ENCODE measurements around the gene C16orf86.

C16orf86 gene

DNA sequence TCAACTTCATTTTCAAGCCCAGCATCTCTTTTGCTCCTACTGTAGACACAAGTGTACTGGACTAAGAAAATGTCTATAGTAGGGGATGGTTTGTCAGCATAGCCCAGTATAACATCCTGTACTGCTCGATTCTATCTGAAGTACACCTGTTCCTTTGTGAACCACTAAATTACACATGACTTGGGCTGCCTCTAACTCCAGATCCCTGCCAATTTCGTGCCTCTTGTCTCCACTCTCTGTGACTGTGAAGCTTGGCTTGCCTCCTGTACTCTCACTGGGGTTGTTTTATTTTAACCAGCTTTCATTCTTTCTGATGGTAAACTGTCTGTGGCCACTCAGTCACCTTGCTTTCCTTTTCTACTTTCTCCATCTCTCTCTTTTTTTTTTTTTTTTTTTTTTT, 28.0 kb downstream of the C16orf86 start:
- DNase-seq (ENCODE audit: low read depth), result no peak

DNA sequence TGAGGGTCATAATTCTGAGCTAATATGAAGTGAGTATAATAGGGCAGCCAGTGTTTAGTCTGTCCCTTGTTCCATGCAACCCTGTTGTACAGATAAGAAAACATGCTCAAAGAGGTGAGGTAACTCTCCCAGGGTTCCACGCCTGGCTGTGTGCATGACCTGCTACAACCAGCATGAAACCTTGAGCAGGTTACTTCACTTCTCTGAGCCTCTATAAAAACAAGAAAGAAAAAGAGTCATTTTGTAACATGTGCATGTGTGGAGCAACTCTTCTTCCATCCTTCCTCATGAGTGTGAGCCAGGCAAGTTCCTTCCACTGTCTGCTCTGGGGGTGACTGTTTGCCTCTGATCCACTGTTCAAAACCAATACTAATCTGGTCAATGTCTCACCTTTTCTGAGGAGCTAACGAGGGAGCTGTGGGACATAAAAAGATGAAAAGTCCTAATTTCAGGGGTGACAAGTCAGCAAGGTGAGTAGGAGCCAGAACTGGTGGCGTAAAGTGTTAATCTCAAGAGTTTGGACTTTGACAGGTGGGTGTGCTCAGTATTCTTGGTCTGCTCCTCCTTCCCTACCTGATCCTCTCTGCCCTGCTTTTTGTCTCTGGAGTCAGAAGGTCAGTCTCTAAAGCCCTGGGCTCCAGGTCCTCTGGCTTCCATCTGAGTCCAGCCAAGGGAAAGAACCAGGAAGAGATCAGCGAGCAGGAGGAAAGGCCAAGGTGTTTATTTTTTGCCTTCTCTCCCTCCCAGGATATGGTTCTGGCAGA, 31.0 kb downstream of the C16orf86 start:
- no peak for DNase-seq (ENCODE audit: low read depth)

DNA sequence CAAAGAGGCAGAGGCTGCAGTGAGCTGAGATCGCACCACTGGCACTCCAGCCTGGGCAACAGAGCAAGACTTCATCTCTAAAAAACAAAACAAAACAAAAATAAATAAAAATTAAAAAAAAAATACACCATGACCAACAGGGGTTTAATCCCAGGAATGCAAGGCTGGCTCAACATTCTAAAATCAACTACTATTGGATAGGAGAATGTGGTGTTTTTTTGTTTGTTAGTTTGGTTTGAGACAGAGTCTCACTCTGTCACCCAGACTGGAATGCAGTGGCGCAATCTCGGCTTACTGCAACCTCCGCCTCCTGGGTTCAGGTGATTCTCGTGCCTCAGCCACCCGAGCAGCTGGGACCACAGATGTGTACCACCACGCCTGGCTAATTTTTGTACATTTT, 32.7 kb downstream of the C16orf86 start:
- no peak for DNase-seq (ENCODE audit: low read depth)

DNA sequence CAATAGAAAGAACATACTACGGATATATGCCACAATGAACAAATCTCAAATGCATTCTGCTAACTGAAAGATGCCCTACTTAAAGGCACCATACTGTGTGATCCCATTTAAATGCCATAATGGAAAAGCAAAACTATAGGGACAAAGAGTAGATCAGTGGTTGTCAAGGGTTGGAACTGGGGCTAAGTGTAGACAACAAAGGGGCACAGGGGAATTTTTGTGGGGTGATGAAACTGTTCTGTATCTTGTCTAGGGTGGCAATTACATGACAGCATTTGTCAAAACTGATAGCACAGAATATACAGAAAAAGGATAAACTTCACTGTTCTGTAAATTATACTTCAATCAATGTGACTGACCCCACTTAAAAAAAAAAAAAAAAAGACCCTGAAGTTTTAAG, 34.8 kb downstream of the C16orf86 start:
- no peak for DNase-seq (ENCODE audit: low read depth)

DNA sequence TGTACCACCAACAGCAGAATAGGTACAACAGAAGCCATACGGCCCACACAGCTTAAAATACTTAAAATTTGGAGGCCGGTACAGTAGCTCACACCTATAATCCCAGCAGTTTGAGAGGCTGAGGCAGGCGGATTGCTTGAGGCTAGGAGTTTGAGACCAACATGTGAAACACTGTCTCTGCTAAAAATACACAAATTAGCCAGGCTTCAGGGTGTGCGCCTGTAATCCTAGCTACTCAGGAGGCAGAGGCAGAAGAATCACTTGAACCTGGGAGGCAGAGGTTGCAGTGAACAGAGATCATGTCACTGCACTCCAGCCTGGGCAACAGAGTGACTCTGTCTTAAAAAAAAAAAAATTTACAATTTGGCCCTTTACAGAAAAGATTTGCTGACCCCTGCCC, 35.5 kb downstream of the C16orf86 start:
- DNase-seq (ENCODE audit: low read depth), result no peak

DNA sequence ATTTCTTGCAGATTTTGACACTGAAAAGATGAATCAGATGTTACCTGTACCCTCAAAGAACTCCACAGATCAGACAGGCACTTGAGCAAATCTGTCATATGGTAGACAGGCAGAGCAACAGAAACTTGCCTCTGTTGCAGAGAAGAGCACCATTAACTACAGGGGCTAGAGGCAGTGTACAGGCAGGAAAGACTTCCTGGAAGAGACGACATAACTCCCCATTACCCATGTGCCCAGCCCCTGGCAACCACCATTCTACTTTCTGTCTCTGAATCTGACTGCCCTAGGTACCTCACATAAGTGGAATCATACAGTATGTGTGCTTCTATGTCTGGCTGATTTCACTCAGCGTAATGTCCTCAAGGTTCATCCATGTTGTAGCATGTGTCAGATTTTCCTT, 37.0 kb downstream of the C16orf86 start:
- no peak for DNase-seq (ENCODE audit: low read depth)

DNA sequence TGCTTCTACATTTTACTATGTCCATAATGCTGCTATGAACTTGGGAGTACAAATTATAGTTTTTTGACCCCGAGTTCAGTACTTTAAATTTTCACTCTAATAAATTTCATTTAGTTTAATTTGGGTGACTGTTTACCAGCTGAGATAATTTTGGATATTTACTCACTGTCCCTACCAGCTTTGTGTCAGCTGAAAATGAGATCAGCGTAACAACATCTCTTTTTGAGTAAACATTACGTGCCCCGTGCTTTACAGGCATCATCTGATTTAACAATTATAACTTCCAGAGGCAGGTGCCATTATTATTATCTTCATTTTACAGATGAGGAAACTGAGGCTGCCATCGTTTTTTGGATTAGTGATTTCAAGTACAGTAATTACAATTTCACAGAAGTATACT, 37.5 kb downstream of the C16orf86 start:
- DNase-seq (ENCODE audit: low read depth), result no peak

DNA sequence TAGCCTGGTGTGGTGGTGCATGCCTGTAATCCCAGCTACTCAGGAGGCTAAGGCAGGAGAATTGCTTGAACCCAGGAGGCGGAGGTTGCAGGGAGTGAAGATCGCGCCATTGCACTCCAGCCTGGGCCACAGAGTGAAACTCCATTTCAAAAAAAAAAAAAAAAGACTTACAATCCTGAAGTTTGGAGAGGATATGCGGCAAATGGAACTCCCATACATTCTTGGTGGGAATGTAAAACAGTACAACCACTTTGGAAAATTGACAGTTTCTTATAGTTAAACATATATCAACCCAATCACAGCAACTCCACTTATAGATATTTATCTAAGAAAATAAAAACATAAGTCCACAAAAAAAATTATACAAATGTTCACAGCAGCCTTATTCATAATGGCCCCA, 40.6 kb downstream of the C16orf86 start:
- DNase-seq (ENCODE audit: low read depth), result no peak

DNA sequence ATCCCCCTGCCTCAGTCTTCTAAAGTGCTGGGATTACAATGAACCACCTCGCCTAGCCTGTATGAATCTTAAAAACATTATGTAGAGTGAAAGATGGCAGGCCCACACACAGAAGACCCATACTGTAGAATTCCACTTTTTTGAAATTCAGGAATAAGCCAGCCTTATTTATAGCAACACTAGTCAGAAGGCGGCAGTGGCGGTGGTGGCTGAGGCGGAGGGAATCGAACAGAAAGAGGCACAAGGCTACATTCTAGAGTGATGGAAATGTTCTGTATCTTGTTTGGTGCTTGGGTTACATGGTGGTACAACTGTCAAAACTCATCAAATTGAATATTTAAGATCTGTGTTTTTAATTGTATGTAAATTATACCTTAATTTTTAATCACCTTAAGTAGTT, 41.2 kb downstream of the C16orf86 start:
- no peak for DNase-seq (ENCODE audit: low read depth)

DNA sequence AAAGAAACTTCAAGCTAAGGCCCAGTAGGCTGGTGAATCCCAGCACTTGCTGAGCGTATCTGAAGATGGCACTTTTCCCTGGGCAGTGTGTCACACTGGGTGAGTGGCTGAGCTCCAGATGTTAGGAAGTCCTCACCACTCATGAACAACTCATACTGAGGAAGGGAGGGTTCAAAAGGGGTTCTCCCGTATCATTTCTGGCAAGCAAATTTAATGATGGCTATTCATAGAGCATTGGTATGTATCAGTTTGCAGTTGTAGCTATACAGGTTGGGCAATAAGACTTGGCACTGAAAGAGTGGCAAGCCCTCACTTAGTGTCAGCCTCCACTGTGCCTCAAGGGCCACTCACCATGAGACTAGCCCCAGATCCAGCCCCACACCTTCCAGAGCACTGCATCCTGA, 41.8 kb downstream of the C16orf86 start:
- no peak for DNase-seq (ENCODE audit: low read depth)

DNA sequence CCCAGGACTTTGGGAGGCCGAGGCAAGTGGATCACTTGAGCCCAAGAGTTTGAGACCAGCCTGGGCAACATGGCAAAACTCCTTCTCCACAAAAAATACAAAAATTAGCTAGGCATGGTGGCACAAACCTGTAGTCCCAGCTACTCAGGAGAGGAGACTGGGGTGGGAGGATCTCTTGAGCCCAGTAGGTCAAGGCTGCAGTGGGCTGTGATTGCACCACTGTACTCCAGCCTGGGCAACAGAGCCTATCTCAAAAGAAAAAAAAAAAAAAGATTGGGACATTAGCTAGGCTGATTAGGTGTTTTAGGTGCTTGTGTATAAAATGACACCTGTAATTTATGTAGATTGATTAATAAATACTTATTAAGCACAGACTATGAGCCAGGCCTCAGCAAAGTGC, 42.4 kb downstream of the C16orf86 start:
- no peak for DNase-seq (ENCODE audit: low read depth)

DNA sequence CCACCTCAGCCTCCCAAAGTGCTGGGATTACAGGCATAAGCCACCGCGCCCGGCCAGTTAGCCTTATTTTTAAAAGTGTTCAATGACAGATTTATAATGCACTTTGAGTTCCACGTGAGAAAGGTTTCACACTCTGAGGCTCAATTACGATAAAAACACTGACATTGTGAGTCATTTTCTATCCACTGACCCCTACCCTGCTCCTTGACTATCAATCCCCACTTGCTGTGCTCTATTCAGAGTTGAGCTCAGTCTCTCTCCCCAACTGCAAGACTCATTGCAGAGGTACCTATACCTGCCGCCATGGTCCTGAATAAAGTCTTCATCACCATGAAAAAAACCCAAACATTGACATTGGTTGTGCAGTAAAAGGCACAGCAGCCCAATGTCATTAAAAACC, 44.0 kb downstream of the C16orf86 start:
- no peak for DNase-seq (ENCODE audit: low read depth)

DNA sequence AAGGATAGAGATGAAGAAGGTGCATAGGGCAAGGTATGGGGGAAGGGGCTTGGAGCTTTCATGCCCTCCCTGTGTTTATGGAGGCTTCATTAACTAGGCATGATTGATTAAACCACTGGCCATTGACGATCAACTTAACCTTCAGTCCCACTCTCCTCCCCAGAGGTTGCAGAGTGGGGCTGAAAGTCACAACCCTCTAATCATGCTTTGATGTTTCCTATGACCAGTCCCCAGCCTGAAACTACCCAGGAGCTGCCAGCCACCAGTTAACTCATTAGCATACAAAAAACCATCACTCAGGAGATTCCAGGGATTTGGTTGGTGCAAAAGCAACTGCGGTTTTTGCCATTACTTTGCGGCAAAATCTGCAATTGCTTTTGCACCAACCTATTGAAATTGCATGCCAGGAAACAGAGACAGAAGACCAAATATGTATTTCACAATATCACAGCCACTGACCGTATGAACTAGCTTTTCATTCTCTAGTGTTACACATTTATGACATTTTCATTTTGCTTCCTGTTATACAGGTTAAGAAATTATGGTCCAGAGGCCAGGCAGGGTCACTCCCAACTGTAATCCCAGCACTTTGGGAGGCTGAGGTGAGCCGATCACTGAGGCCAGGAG, 47.1 kb downstream of the C16orf86 start:
- DNase-seq (ENCODE audit: low read depth), result no peak

DNA sequence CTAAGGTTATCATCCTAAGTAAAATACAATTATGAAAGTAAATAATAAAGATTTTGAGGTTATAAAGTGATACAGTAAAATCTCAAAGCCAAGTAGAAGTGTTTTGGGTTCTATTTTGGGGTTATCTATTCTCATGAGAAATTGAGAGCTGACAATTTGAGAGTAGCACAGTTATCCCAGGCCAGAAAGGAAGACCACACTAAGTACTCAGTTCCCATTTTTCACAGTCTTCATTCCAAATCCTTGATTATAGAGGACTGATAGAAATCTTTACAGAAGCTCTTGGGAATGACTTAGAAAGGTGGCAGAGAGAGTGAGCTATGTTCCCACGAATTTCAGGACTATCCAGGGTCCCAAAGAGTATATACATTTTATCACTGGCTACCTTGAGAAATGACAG, 47.9 kb downstream of the C16orf86 start:
- no peak for DNase-seq (ENCODE audit: low read depth)

DNA sequence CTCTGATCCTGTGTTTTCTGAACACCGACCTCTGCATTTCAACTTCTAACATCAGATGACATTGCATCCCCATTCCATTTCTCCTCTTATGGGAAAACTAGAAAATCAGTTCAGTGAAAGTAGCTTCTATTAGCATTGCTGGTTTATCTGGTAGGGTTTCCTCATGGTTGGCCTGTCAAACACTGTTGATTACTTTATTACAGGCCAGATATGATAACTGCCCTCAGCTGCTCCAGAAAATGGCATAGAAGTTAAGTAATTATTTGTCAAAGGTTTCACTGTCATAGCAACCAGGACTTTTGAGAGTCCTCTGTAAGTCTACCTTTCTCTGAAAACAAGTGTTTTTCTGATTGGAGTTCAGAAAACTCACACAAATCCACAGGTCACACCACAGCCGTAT, 49.5 kb downstream of the C16orf86 start:
- DNase-seq (ENCODE audit: low read depth), result no peak

Measured in activated T-helper 9 cell treated with anti-CD3 and anti-CD28 coated beads, Interleukin-2, amount 50 U/mL, for 16 hours (primary cell).